KOPT-K1 (cell line): ENCODE results near the gene OLIG1.

Experiments used
- H3K27ac ChIP-seq: fragments of 200-600 bp; sonication (generic); 2 replicates; pipeline ENCODE4 v1.5.1; 2016; ENCODE audit warnings: antibody characterized with exemption, mild to moderate bottlenecking, low read depth, low read length; ENCODE audit not compliant: poor library complexity, severe bottlenecking
- H3K36me3 ChIP-seq: fragments of 200-600 bp; sonication (generic); 2 replicates; pipeline ENCODE4 v1.5.1; 2017; ENCODE audit warnings: antibody characterized with exemption, mild to moderate bottlenecking, low read length, moderate library complexity; ENCODE audit not compliant: insufficient read depth
- H3K9me3 ChIP-seq: fragments of 200-600 bp; sonication (generic); 2 replicates; pipeline ENCODE4 v1.5.1; 2017; ENCODE audit warnings: antibody characterized with exemption, low read length, mild to moderate bottlenecking; ENCODE audit not compliant: insufficient read depth, poor library complexity, severe bottlenecking

The OLIG1 gene

DNA sequence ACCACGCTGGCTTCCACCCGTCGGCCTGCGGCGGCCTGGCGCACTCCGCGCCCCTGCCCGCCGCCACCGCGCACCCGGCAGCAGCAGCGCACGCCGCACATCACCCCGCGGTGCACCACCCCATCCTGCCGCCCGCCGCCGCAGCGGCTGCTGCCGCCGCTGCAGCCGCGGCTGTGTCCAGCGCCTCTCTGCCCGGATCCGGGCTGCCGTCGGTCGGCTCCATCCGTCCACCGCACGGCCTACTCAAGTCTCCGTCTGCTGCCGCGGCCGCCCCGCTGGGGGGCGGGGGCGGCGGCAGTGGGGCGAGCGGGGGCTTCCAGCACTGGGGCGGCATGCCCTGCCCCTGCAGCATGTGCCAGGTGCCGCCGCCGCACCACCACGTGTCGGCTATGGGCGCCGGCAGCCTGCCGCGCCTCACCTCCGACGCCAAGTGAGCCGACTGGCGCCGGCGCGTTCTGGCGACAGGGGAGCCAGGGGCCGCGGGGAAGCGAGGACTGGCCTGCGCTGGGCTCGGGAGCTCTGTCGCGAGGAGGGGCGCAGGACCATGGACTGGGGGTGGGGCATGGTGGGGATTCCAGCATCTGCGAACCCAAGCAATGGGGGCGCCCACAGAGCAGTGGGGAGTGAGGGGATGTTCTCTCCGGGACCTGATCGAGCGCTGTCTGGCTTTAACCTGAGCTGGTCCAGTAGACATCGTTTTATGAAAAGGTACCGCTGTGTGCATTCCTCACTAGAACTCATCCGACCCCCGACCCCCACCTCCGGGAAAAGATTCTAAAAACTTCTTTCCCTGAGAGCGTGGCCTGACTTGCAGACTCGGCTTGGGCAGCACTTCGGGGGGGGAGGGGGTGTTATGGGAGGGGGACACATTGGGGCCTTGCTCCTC, 42.3 kb upstream of the OLIG1 start:
- Histone ChIP-seq H3K36me3 (no peaks in the 10 kb centered on the region), H3K27ac (no peak overlapping the region), H3K9me3 (peaks cover 19% of the 10 kb centered on the region)

- Histone ChIP-seq H3K27ac (no peak overlapping the region), H3K9me3 (peaks cover 19% of the 10 kb centered on the region), H3K36me3 (no peaks in the 10 kb centered on the region)
These were observed 41.7 kb upstream of the OLIG1 start for GRCh38 chr21:33028287-33028670.

DNA sequence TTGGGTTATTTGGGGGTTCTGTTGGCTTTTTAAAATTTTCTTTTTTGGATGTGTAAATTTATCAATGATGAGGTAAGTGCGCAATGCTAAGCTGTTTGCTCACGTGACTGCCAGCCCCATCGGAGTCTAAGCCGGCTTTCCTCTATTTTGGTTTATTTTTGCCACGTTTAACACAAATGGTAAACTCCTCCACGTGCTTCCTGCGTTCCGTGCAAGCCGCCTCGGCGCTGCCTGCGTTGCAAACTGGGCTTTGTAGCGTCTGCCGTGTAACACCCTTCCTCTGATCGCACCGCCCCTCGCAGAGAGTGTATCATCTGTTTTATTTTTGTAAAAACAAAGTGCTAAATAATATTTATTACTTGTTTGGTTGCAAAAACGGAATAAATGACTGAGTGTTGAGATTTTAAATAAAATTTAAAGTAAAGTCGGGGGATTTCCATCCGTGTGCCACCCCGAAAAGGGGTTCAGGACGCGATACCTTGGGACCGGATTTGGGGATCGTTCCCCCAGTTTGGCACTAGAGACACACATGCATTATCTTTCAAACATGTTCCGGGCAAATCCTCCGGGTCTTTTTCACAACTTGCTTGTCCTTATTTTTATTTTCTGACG, 41.1 kb upstream of the OLIG1 start:
- no peak overlapping the region for H3K27ac ChIP-seq
- no peaks in the 10 kb centered on the region for H3K36me3 ChIP-seq
- peaks cover 19% of the 10 kb centered on the region for H3K9me3 ChIP-seq

DNA sequence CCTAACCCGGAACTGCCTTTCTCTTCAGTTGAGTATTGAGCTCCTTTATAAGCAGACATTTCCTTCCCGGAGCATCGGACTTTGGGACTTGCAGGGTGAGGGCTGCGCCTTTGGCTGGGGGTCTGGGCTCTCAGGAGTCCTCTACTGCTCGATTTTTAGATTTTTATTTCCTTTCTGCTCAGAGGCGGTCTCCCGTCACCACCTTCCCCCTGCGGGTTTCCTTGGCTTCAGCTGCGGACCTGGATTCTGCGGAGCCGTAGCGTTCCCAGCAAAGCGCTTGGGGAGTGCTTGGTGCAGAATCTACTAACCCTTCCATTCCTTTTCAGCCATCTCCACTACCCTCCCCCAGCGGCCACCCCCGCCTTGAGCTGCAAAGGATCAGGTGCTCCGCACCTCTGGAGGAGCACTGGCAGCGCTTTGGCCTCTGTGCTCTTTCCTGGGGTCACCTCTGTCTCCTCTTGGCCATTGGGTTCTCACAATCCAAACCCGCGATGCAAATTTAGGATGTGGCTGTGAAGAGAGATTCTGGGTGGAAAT, 40.5 kb upstream of the OLIG1 start:
- H3K9me3 ChIP-seq, result peaks cover 19% of the 10 kb centered on the region
- no peak overlapping the region for H3K27ac ChIP-seq

GRCh38 chr21:33029975-33030461, 39.9 kb upstream of the OLIG1 start:
- H3K36me3 ChIP-seq, result no peaks in the 10 kb centered on the region
- H3K27ac ChIP-seq, result no peak overlapping the region
- peaks cover 19% of the 10 kb centered on the region for H3K9me3 ChIP-seq

More for the DNA sequence above, 40.5 kb upstream of the OLIG1 start:
- H3K36me3 ChIP-seq, result no peaks in the 10 kb centered on the region

DNA sequence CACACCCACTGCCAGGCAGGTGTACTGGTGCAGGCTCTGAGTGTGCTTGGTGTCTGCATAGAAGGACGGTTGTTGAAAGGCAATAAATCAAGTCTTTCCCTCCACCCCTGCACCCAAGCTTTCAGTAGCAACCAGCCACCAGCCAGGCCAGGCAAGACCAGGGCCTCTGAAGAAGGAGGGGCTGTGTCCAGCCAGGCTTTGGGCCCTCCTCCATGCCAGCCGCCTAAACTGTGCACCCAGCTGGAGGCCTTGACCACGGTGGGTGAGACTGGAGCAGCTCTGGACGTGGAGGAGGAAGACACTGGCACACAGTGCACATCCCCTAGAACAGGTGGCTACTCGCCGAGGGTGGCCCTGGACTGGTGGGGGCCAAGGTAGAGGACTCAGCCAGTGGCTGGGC, 39.3 kb upstream of the OLIG1 start:
- Histone ChIP-seq H3K27ac (no peak overlapping the region), H3K36me3 (no peaks in the 10 kb centered on the region), H3K9me3 (peaks cover 19% of the 10 kb centered on the region)

DNA sequence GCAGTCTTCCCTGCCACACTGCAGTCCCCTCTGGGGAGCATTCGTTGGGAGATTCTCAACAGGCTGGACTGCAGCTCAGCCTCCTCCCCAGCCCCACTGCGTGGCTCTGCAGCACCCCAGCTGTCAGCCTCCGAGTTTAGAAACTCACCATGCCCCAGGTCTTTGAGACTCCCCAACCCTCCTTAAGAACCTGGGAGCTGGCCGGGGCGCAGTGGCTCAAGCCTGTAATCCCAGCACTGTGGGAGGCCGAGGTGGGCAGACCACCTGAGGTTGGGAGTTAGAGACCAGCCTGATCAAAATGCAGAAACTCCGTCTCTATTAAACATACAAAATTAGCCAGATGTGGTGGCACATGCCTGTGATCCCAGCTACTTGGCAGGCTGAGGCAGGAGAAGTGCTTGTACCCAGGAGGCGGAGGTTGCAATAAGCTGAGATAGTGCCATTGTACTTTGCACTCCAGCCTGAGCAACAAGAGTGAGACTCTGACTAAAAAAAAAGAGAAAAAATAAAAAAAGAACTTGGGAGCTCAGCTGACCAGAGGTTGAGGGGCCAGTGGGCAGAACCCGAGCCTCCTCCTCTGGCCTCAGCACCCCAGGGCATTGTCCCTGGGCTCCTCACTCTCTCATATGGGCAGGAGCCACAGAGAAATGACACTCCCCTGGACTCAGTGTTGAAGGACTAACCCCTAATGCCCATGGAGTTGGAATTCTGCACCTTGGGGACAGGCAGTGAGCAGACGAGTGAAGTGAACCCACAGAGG, 38.6 kb upstream of the OLIG1 start:
- no peaks in the 10 kb centered on the region for H3K36me3 ChIP-seq
- no peak overlapping the region for H3K27ac ChIP-seq

GRCh38 chr21:33032434-33033047, 37.4 kb upstream of the OLIG1 start:
- Histone ChIP-seq H3K9me3 (peaks cover 9% of the 10 kb centered on the region), H3K36me3 (no peaks in the 10 kb centered on the region), H3K27ac (no peak overlapping the region)

More for the DNA sequence above, 38.6 kb upstream of the OLIG1 start:
- H3K9me3 ChIP-seq, result peaks cover 19% of the 10 kb centered on the region

DNA sequence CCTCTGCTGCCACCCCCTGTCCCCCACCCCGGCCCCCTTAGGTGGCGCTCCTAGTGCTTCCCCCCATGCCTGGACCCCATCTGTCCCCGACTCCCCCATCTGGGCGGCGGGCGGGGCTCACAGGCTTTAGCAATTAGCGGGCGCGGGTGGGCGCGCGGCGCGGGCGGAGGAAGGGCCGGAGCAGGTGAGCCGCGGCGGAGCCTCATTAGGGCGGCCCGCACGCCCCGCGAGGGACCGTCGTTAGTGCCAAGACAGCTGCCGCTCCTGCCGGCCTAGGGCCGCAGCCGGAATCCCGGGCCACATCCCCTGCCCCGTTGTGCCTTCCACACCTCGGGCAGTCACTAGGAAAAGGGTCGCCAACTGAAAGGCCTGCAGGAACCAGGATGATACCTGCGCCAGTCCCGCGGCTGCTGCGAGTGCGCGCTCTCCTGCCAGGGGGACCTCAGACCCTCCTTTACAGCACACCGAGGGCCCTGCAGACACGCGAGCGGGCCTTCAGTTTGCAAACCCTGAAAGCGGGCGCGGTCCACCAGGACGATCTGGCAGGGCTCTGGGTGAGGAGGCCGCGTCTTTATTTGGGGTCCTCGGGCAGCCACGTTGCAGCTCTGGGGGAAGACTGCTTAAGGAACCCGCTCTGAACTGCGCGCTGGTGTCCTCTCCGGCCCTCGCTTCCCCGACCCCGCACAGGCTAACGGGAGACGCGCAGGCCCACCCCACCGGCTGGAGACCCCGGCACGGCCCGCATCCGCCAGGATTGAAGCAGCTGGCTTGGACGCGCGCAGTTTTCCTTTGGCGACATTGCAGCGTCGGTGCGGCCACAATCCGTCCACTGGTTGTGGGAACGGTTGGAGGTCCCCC, 36.6 kb upstream of the OLIG1 start:
- Histone ChIP-seq H3K27ac (no peak overlapping the region), H3K9me3 (peaks cover 5% of the 10 kb centered on the region), H3K36me3 (no peaks in the 10 kb centered on the region)

- no peak overlapping the region for H3K27ac ChIP-seq
- no peaks in the 10 kb centered on the region for H3K9me3 ChIP-seq
- H3K36me3 ChIP-seq, result no peaks in the 10 kb centered on the region
These were observed 36.0 kb upstream of the OLIG1 start for GRCh38 chr21:33033961-33034413.

DNA sequence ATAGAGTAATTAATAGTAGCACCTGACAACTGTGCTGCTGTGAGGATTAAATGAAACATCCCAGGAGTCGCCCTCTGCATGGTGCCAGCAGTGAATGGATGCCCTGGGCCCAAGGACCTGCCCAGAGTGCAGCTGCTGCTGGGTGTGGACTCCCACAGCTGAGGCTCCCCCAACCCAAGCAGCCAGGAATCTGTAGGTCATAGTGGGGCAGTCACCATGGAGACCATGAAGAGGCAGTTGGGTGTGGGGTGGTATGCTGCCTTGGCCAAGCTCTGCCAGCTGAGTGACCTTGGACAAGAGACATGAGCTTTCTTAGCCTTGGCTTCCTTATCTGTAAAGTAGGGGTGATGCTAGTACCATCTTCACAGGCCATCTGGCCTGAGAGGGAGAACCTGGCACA, 34.8 kb upstream of the OLIG1 start:
- Histone ChIP-seq H3K9me3 (no peaks in the 10 kb centered on the region), H3K27ac (peak overlapping the region; percentile 25)

DNA sequence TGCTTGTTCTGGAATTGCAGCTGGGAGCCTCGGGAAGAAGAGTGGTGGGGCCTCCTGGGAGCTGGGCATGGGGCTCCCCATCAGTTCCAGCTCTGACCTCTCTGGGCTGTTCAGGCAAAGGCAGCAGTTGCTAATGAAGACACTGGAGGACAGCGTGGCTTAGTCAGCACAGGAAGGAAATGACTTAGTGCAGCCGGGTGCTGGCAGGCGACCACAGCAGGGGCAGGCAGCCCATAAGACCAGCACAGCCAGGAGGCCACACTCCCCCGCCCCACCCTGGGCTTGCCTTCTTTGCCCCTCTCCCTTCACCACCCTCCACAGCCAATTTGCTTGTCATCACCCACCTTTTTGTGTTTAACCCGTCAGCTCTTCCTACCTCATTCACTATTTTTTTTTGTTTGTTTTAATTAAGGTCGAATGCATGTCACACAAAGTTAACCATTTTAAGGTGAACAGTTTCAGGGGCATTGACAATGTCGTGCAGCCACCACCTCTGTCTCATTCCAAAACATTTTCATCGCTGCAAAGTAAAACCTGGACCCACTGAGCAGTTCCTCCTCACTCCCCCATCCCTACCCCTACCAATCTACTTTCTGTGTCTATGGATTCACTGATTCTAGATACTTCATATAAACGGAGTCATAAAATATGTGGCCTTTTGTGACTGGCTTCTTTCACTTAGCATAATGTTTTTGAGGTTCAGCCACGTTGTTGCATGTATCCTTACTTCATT, 33.3 kb upstream of the OLIG1 start:
- Histone ChIP-seq H3K9me3 (no peaks in the 10 kb centered on the region), H3K36me3 (no peaks in the 10 kb centered on the region), H3K27ac (peak overlapping the region; percentile 76)

More for the DNA sequence above, 34.8 kb upstream of the OLIG1 start:
- no peaks in the 10 kb centered on the region for H3K36me3 ChIP-seq

DNA sequence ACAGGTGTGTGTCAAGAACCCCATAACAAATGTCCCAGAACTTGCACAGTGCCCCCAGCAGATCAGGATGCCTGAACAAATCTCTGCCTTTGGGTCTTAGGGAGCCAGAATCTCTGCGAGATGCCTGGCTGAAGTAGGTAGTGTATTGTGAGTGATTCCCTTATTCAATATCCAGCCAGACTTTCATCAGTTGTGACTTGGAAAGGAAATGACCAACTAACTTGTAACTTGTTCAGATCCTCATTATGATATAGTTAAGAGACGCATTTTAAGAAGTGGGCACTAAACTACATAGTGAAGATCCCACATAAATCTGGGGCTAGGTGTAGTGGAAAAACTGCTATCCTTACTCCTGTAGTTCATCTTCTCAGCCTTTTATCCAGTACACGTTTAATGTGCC, 32.4 kb upstream of the OLIG1 start:
- no peak overlapping the region for H3K27ac ChIP-seq
- H3K9me3 ChIP-seq, result no peaks in the 10 kb centered on the region
- no peaks in the 10 kb centered on the region for H3K36me3 ChIP-seq
